Non-pigmented ciliary epithelial cell (primary cell): ENCODE measurements around the gene COMMD6.
"Not testable (repeated sequence)": the region's sequence is repeated elsewhere in the genome, so short reads cannot be mapped to it uniquely, and the experiment has no call there.

Source experiments
- DNase-seq: peaks from one replicate; pipeline ENCODE4 v3.0.0-alpha.2; 2010; ENCODE audit warnings: low read depth

Gene COMMD6

DNA sequence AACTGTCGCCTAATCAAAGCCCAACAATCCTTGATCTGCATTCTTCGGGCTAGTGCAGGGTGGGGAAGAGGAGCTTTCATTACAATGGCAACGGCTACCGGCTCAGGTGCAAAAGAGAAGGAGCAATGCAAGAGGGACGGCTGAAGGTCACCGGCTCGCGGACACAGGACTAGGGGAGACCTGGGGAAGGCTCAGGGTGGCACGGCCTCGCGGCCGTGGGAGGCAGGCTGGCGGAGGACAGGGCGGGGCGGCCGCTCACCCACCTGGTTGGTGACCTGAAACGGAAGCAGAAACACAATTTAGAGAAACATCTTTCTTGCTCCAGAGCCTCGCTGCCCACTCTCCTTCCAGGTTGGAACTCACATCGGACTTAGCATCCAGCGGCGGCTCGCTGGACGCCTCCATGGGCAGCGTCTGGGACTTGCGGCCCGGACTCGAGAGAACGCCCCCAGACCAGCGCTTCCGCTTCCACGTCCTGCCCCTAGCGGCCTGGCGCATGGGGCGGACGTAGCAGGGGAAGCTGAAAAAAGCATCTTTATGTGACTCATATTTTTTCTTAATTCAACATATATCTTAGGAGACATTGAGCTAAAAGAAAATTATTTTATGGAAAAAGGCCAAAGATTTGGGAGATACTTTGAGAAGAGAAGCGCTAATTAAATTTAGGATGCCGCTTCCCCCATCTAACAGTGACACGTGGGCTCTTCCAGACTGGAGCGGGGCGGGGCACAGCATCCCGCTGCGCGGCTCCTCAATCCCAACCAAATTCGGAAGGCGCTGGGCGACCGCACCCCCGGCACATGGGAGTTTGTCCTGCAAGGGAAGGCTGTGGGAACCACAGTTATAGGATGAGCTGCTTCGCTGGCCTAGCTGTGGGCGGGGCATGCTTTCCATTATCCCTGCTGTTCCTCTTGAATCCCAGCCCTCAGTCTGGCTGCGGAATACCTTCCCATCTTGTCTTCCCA, at the start of gene COMMD6:
COMMD6 (minus strand) TSS at position 441 of the 965 bp plus-strand sequence; CDS start at position 405, 36 bp downstream.
- DNase-seq = no peak

DNA sequence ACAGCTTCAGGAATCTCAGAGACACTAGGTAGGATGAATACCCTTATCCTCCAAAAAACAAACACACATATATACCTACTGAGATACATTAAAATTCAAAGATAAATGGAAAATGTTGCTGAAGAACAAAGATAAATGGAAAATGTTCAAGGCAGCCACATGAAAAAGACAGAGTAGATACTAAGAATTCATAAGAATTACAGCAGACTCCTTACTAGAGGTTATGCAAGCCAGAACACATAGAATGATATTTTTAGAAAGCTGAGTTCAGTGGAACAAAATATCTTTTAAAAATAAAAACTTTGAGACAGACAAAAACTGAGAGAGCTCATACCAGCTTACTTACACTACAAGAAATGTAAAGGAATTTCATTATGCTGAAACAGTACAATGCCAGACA, 47.5 kb upstream of the COMMD6 start:
- no peak for DNase-seq

DNA sequence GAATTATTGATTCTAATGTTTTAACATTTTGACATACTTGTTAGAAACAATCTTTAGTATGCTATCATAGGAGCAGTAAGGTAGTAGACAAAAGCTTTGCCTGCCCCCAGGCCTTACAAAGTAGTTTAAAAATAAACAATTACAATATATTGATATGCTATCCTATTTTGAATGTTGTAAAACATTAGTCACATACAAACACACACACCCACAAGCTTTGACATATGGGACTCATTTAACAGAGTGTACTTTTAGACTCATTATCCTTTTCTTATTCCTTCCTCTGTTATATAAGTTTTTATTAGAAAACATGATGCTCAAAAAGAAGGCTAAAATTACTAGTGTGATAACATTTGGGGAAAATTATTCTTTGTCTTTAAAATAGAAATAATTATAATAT, 45.5 kb upstream of the COMMD6 start:
- no peak for DNase-seq

DNA sequence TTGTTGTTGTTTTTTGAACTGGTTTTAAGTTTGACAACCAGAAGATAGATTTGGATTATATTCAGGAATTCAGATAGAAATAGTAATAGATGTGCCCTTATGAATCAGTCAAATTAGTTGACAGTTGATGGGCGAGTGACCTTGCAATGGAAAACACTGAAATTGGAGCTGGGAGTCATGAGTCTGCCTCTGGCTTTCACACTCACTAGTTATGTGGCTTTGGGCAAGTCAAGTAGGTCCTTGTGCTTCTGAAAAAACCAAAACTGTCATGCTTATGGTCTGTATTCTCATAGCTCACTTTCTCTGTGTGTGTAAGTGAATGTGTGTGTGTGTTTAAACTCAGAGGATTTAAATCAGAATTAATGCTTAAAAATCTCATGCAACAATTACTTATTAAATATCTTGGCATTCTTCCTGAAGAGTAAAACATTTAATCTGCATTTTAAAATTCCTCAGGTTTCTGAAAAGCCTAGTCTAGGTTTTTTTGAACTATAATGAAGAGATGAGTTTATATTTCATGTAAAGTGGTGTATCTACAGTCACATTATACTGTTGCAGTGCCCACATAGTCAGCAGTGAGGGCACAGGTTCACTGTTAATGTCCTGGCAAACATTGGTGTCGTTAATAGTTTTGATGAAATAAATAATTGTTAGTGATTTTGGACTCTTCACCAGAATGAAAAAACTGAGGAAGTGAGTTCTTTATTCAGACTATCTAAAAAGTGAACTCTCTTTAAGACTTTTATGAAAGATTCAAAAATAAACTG, 44.4 kb upstream of the COMMD6 start:
- no peak for DNase-seq

DNA sequence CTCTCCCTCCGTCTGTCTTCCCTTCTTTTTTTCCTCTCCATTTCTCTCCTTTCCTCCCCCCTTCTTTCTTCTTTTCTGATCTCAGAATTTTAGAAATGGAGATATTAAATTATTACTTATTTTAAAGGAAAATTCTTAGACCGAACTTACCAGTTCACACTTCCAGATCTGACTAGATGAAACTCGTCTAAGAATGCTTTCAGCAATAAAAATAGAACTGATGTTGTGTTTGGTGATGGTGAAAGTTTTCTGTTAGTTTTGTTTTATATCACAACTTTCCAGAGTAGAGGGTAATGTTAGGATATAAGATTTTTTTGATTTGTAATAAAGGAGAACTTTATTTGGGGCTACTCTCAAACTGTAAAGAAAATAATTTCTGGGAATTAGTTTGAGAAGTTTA, 41.9 kb upstream of the COMMD6 start:
- DNase-seq = no peak

DNA sequence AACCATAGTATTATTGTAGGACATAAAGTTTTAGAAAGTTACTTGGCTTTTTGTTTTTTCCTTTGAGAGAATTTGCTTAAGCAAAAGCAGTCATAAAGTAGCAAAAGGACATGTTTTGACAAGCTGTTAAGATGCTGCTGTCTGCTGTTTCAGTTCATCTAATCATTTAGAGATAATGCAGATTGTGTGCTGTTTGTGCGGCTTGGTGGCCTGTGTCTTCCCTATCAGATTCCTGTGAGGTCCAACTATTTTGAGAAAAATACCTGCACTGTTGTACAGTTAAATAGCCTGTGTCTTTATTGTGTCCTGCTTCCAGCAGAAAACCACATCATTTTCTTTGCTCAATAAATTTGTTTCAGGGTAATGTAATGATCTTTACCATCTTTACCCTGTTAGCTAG, 31.9 kb upstream of the COMMD6 start:
- DNase-seq = no peak

DNA sequence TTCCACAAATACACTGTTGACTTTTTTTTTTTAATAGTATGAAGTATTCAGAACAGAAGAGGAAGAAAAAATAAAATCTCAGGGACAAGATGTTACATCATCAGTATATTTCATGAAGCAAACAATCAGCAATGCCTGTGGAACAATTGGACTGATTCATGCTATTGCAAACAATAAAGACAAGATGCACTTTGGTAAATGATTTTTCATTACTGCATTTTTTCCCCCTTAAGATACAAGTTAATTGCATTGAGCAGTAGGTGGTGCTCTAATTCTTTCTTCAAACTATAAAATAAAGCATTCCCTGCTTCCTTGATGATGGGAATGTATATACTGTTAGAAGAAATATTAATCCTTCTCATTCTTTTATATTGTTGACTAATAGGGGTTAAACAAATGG, 29.0 kb upstream of the COMMD6 start:
- no peak for DNase-seq

DNA sequence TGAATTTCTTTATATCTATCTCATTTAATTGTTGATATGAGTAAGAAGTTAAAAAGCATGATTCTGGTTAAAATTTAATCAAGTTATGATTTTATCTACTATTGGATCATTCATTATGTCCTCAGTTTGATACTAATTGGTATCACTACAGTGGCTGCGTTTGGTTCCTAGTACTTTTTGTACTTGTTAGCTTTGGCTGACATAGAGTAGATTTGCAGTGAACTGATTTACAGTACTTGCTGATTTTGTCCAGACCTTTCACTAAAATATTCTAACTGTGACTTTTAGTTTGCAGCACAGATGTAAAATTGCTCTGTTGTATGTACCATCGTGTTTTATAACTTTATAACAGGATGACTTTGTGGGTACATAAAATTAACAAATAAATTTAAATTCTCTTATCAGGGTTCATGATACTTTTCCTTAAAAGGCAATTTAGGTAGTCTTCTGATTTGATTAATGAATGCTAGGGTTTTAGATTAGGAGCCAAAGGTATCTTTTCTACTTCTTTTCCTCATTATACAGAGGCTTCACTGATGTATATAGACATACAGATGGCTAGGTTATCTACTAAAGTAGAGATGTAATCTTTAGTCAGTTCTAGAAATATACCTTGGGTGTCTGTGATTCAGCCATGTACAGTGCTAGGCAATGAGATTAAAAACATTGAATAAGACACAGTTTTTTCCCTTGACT, 20.7 kb upstream of the COMMD6 start:
- DNase-seq = no peak

DNA sequence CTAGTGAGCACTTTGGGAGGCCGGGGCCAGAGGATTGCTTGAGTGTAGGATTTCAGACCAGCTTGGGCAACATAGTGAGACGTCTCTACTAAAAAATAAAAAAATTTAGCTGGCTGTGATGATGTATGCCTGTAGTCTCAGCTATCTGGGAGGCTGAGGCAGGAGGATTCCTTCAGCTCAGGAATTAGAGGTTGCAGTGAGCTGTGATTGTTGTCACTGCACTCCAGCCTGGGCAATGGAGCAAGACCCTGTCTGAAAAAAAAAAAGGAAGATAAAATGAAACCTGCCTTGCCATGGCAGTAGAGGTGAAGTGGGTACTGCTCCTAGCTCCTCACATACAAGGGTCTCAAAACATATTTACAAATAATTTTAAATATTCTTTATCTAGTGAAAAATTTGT, 19.3 kb upstream of the COMMD6 start:
- DNase-seq = no peak

DNA sequence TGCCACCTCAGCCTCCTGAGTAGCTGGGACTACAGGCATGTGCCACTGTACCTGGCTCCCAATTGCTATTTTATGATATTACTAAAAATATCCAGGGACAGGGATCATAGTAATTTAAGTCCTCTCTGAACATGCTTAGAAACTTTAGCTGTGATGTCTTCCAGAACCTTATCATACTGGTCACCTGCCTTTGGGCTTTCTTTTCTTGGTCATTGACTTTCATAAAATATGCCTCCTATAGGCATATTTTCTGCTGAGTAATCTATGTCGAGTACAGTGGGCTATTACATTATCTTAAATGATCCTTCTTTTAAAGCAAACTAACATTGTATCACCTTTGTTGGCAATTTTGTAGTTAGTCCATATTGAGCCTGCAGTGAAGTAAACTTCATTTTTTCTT, 18.2 kb upstream of the COMMD6 start:
- no peak for DNase-seq

DNA sequence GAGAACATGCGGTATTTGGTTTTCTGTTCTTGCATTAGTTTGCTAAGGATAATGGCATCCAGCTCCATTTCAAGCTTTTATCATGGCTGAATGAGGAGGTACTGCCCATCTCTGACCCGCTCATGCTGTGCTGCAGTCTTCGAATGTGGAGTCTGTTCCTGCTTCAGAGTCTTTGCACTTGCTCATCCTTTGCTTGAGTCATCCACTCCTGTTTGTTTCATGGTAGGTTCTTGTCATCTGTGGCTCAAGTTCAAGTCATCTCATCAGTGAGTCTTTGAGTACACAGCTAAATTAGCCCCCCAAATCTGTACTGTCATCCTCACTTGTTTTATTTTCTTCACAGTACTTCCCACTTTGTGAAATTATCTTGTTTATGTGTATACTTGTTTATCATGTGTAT, 17.3 kb upstream of the COMMD6 start:
- no peak for DNase-seq

DNA sequence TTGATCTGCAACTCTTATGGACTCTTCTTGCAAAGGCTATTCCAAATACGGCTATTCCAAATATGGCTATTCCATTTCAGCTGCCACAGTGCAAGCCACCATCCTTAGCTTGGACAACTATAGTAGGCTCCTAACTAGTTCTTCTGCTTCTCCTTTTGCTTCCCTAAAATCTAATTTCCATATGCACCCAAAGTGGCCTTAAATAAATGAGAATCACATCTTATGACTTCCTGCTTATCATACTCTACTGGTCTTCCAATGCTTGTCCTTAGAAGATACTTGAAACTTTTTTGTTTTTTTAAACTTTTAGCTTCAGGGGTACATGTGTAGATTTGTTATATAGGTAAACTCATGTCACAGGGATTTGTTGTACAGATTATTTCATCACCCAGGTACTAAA, 16.8 kb upstream of the COMMD6 start:
- no peak for DNase-seq

DNA sequence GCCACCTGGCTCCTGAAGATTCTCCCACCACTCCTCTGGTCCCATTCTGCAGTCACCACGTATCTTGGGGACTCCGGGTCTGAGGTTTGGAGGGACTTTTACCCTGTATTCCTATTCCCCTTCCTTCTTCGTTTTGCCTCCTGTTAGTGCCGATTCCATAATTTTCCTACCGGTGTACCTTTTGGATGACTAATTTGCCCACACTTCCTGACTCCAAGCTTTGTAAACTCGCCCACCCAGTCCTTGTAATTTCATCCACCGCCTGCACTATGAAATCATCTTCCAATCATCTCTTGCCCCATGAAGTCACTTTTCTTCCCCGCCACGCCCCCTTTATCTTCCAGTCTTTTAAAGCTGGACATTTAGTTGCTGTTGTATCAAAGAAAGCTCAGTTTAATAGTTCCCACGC, 12.5 kb upstream of the COMMD6 start:
- DNase-seq = no peak

DNA sequence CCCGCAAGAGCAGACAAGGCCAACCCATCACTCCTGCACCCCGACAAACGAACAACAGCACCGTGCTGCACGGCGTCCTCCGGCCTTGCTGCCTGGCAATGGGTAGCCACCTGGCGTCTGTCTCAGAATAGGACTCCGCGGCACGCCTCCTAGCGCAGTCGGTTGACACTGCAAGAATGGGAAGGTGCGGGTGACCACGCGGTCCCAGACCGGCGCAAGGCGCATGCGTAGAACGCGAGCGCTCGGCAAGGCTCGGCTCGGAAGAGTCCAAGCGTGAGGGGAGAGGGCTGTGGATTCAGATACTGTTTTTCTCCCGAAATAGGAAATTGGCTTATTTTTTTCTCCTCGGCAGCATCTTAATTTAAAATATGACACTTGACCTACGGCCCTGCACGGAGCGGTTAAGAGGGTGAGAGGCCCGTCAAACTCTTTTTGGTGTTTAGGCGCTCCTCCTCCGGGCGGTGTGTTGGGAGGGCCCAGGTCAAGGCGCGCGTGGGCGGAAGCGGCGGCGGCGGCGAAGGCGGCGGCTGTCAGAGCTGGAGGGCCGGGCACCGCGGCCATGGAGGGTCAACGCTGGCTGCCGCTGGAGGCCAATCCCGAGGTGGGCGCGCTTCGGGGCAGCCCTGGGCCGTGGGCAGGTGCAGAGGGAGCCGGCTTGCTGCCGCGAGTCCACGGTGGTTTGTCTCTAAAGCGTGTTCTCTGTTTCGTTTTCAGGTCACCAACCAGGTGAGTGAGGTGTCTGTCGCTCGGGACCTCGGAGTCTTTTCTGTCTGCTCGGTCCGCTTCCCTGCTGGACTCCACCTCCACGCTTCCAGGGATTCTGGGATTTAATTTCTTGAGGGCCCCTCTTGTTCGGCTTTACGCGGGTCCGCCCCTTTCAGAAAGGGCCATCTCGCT, 11.9 kb upstream of the COMMD6 start, which contains the start of gene UCHL3:
UCHL3 (plus strand) TSS at position 530 of the 897 bp plus-strand sequence; CDS start at position 560, 30 bp downstream.
- peak; percentile 82 for DNase-seq

DNA sequence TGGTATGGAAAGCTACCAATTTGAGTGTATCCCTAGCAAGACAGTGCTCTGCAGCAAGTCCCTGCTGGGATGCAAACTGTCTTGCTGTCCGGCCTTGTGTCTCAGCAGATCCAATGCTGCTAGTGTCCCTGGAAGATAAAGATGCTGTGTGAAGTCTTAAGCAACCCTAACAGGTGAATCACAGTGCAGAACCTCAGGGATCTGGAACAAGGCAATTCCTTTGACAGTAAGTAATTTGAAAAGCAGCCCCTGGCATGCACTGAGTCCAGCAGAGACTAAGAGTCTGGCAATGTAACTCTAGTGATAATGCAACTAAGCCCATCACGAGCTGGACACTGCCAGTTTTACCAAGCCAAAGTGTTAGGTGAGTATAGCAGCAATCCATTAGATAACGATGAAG, 10.3 kb upstream of the COMMD6 start:
- DNase-seq = no peak

DNA sequence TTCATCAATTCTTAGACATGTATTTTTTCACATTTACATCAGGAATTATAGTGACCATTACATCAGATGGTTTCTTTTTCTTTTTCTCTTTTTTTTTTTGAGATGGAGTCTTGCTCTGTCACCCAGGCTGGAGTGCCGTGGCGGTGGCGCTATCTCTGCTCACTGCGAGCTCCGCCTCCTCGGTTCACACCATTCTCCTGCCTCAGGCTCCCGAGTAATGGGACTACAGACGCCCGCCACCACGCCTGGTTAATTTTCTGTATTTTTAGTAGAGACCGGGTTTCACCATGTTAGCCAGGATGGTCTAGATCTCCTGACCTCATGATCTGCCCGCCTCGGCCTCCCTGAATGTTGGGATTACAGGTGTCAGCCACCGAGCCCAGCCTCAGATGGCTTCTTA, 7.7 kb upstream of the COMMD6 start:
- not testable (repeated sequence) for DNase-seq

DNA sequence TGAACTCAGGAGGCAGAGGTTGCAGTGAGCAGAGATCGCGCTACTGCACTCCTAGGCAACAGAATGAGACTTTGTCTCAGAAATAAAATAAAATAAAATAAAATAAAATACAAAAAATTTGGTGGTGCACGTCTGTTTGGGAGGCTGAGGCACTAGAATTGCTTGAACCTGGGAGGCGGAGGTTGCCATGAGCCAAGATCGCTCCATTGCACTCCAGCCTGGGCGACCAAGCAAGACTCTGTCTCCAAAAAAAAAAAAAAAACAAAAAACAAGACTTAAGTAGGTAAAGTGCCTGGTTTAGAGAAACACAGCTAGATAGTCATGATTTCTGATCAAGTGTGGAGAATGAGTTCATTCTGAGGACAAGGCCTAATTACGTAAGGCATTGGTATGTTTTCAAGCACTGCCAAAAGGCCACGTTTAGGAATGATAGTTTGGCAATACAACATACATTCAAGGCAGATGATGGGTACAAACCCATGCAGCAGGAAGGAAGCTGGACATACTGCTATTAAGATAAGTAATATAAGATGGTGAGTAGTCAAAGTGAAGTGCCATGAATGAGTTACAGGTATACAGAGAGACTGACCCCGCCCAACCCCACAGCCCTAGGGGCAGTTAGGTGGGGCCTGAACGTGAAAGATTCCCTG, 7.2 kb upstream of the COMMD6 start:
- DNase-seq = peak; percentile 69

DNA sequence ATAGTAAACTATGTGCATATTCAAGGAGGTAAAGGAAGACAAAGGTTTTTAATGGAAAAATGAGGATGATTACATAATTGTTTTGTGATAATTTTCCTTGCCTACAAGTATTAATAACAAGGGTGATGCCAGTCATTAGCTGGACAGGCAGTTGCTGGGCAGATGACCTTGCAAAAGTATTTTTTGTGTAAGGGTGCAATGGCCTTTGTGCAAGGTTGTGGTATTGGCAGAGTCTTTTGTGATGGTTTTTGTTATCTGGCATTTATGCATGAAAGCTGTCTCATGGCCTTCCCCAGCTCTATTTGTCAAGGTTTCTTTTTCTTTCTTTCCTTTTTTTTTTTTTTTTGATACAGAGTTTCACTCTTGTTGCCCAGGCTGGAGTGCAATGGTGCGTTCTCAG, 4.3 kb upstream of the COMMD6 start:
- DNase-seq = no peak

DNA sequence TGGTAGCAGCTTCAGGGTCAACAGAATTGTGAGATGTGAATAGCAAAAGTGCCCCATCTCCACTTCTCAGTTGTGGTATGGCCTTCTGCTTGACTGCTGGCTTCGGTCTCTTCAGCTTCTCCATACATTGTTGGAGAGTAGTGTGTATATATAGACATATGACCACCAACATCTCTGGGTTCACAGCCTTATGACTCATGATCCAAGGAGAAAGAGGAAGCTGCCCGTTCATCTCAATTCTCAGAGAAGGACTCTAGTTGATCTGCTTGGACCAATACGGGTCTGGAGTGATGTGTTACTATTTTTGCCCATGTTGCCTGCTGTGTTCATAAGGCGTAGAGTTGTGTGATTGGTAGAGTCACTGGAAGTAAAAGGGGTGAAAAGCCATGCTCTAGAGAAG, 3.6 kb upstream of the COMMD6 start:
- no peak for DNase-seq

DNA sequence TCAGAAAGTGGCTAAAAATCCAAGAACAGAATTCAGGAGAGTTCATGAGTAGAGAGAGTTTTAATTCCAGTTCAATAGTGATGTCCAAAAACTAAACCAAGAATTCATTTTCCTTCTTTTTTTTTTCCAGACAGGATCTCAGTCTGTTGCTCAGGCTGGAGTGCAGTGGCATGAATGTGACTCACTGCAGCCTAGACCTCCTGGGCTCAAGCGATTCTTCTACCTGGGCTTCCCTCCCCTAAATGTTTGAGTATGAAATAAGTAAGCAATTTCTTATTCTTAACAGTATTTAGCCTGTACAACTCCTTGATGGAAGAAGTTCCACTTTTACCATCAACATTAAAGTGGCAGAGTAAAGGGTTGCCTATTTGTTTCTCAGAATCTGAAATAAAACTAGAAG, 3.8 kb downstream of the COMMD6 start:
- DNase-seq = no peak

DNA sequence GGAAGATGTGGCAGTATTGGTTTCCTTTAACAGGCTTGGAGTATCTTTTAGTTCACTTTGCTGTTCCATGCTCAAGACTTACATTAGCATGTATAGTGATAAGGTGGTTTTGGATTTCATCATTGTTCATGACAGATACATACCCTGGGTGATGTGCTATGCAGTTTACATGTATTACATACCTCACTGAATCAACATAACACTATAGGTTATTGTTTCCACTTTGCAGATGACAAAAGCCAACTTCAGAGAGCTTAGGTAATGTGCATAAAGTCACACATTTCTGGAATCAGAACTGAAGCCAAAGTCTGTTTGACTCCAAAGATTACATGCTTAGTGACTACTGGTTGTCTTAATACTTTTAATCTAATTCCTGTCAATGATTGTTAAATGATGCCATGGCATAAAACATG, 7.1 kb downstream of the COMMD6 start:
- DNase-seq = no peak
